GM21526 (cell line): ENCODE results near the gene RWDD2A.
"Not testable (repeated sequence)": the region's sequence is repeated elsewhere in the genome, so short reads cannot be mapped to it uniquely, and the experiment has no call there.

ENCODE experiments used
- ATAC-seq: cut with Tn5 transposase; IDR thresholded peaks from one replicate; pipeline ENCODE4 v1.9.1; 2021; ENCODE audit warnings: moderate library complexity; ENCODE audit not compliant: unreplicated experiment, low FRiP score

Gene RWDD2A

GRCh38 chr6:83192871-83193746 lies at the start of gene RWDD2A, which contains the start of gene PGM3:
TSS of gene RWDD2A (plus strand) at chr6:83193357. CDS start at chr6:83194452, 1,095 bp downstream.
TSS of gene PGM3 (minus strand) at chr6:83193265. CDS start at chr6:83191012, 2,253 bp downstream.
- ATAC-seq = peak; percentile 98

- ATAC-seq = no peak
Observed at GRCh38 chr6:83151114-83151513, 42.0 kb upstream of the RWDD2A start.

- no peak for ATAC-seq
Observed at GRCh38 chr6:83152913-83153312, 40.2 kb upstream of the RWDD2A start.

GRCh38 chr6:83153883-83154521 lies 39.2 kb upstream of the RWDD2A start:
- ATAC-seq = no peak

- ATAC-seq = no peak
Observed at GRCh38 chr6:83155794-83156193, 37.4 kb upstream of the RWDD2A start.

GRCh38 chr6:83160167-83160566 lies 33.0 kb upstream of the RWDD2A start:
- no peak for ATAC-seq

GRCh38 chr6:83167726-83168278 lies 25.4 kb upstream of the RWDD2A start:
- ATAC-seq = no peak

GRCh38 chr6:83168556-83168955 lies 24.6 kb upstream of the RWDD2A start:
- no peak for ATAC-seq

GRCh38 chr6:83169106-83169505 lies 24.1 kb upstream of the RWDD2A start:
- ATAC-seq = no peak

- no peak for ATAC-seq
Observed at GRCh38 chr6:83169511-83169910, 23.6 kb upstream of the RWDD2A start.

GRCh38 chr6:83176246-83176645 lies 16.9 kb upstream of the RWDD2A start:
- no peak for ATAC-seq

- no peak for ATAC-seq
Observed at GRCh38 chr6:83180426-83180950, 12.7 kb upstream of the RWDD2A start.

- no peak for ATAC-seq
Observed at GRCh38 chr6:83182114-83182513, 11.0 kb upstream of the RWDD2A start.

GRCh38 chr6:83183082-83183828 lies 9.9 kb upstream of the RWDD2A start:
- ATAC-seq = no peak

GRCh38 chr6:83185096-83185495 lies 8.1 kb upstream of the RWDD2A start:
- ATAC-seq = no peak

- ATAC-seq = no peak
Observed at GRCh38 chr6:83188501-83188900, 4.7 kb upstream of the RWDD2A start.

- ATAC-seq = no peak
Observed at GRCh38 chr6:83190626-83191025, 2.5 kb upstream of the RWDD2A start.

GRCh38 chr6:83191974-83192373 lies 1.2 kb upstream of the RWDD2A start:
- ATAC-seq = not testable (repeated sequence)

- ATAC-seq = no peak
Observed at GRCh38 chr6:83192456-83192855, 701 bp upstream of the RWDD2A start.

- peak; percentile 27 for ATAC-seq
Observed at GRCh38 chr6:83193747-83194566, 800 bp downstream of the RWDD2A start.
